GM18499 (cell line): ENCODE results near the gene TRIM60.
"Not testable (repeated sequence)": the region's sequence is repeated elsewhere in the genome, so short reads cannot be mapped to it uniquely, and the experiment has no call there.

Experiments
- ATAC-seq: cut with Tn5 transposase; IDR thresholded peaks from one replicate; pipeline ENCODE4 v1.9.1; 2021; ENCODE audit warnings: moderate number of reproducible peaks; ENCODE audit not compliant: insufficient read depth, unreplicated experiment

Gene TRIM60

DNA sequence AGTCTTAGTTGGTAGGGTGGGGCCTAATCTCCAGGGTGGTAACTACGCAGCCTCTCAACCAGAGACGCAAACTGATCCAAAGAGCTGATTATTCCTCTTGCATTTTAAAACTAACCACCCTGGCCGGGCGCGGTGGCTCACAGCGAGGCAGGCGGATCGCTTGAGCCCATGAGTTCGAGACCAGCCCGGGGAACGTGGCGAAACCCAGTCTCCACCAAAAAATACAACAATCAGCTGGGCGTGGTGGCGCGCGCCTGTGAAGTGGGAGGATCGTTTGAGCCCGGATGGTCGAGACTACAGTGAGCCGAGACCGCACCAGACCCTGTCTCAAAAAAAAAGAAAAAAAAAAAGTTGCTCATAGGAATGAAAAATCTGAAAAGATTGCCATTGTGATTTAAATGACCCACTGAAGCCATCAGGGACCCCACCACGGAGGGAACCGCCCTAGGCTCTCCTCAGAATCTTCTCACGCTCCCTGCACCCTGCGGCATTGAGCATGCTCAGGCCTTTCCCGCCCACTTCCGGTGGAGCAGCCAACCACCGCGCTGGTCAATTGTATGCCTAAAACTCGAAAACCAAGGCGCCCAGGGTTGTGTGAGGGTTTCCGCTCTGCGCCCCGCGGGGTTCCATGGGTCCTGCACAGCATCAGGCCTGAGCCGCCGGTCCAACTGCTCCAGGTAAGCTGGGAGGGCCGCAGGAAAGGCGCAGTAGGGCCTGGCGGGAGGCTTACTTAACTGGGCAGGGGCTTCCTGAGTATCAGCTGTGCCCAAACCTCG lies at the start of gene TRIM60:
TRIM60 (plus strand) TSS at position 564 of the 776 bp plus-strand sequence. CDS start 8,074 bp downstream, outside the sequence.
- no peak for ATAC-seq

DNA sequence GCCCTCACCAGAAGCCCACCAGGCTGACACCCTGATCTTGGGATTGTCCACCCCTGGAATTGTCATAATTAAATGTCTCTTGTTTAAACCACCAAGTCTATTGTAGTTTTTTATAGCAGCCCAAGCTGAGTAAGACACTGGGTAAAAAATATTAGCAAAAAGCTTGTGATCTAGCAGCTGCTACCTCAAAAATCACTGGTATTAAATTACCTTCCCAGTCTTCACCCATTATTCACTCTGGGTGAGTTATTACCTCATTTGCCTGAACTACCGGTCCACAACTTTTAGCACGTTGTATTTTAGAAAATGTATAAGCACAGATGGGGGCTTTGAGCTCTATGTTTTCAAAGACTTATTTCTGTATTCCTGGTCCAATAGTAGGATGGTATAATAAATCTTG lies 42.3 kb upstream of the TRIM60 start:
- no peak for ATAC-seq

DNA sequence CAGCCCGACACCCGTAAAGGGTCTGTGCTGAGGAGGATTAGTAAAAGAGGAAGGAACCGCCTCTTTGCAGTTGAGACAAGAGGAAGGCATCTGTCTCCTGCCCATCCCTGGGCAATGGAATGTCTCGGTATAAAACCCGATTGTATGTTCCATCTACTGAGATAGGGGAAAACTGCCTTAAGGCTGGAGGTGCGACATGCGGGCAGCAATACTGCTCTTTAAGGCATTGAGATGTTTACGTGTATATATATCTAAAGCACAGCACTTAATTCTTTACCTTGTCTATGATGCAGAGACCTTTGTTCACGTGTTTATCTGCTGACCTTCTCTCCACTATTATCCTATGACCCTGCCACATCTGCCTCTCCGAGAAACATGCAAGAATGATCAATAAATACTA lies 41.0 kb upstream of the TRIM60 start:
- ATAC-seq, result not testable (repeated sequence)

- ATAC-seq, result not testable (repeated sequence)
Measured at GRCh38 chr4:164996123-164996522, 35.7 kb upstream of the TRIM60 start.

DNA sequence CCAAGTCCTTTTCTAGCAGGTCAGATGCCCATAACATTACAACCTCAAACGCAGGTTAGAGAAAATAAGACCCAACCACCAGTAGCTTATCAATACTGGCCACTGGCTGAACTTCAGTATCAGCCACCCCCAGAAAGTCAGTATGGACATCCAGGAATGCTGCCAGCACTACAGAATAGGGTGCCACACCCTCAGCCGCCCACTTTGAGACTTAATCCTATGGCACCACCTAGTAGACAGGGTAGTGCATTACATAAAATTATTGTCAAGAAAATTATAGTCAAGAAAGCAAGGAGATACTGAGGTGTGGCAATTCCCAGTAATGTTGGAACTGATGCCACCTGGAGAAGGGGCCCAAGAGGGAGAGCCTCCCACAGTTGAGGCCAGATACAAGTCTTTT lies 34.5 kb upstream of the TRIM60 start:
- no peak for ATAC-seq

GRCh38 chr4:164997941-164998340 lies 33.9 kb upstream of the TRIM60 start:
- no peak for ATAC-seq

GRCh38 chr4:164998526-164999080 lies 33.2 kb upstream of the TRIM60 start:
- ATAC-seq, result not testable (repeated sequence)

DNA sequence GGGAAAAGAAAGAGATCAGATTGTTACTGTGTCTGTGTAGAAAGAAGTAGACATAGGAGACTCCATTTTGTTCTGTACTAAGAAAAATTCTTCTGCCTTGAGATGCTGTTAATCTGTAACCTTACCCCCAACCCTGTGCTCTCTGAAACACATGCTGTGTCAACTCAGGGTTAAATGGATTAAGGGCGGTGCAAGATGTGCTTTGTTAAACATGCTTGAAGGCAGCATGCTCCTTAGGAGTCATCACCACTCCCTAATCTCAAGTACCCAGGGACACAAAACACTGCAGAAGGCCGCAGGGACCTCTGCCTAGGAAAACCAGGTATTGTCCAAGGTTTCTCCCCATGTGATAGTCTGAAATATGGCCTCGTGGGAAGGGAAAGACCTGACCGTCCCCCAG lies 29.8 kb upstream of the TRIM60 start:
- ATAC-seq, result not testable (repeated sequence)

- no peak for ATAC-seq
Measured at GRCh38 chr4:165005352-165005925, 26.4 kb upstream of the TRIM60 start.

DNA sequence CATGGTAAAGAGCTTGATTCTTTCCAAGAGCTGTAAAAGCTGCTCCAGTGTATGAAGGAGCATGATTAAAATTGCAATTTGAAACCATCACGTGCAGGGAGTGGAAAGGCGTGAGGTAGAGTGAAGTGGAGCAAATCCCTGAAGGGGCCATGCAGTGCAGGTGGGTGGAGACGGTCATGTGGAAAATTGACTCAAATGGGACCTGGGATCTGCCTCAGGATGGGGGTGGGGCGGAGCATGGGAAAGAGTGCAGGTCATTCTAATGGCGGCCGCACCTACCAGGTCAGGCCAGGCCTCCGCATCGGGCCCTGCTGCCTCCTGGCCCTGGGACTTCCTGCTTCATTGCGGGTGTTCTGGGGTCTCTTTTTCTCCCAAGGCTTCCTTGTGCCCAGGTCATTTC lies 25.3 kb upstream of the TRIM60 start:
- ATAC-seq, result no peak

- no peak for ATAC-seq
Measured at GRCh38 chr4:165006886-165007285, 24.9 kb upstream of the TRIM60 start.

DNA sequence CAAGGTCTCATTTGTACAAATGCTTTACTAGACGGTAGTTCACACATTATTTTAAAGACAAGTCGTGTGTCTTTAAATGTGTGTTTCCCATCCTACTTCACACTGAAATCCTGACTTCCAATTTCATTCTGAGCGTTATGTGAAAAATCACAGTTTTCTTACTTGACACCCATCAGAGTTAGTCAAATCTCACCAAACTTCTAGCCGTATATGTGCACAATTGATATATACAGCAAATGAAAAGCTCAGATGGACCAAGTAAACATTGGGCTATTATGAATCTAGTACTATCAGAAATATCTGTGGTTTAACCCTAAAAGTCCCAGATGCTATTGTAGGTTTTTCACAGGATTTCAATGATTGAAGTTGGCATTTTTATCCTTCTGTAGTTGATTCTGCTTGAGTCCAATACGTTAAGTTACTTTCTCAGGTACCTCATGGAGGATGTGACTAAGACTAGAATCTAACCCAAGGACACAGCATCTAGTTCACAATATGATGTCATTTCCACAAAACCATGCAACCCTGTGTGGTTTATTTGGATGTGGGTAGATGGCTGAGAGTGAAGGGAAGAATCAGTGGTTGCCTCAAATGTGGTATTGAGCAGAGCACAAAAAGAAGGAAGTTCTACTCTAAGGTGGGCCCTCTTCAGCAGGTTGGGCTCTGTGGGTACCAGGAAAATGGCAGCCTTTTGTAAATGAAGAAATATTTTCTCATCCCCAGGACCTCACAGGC lies 22.1 kb upstream of the TRIM60 start:
- ATAC-seq, result peak; percentile 94

DNA sequence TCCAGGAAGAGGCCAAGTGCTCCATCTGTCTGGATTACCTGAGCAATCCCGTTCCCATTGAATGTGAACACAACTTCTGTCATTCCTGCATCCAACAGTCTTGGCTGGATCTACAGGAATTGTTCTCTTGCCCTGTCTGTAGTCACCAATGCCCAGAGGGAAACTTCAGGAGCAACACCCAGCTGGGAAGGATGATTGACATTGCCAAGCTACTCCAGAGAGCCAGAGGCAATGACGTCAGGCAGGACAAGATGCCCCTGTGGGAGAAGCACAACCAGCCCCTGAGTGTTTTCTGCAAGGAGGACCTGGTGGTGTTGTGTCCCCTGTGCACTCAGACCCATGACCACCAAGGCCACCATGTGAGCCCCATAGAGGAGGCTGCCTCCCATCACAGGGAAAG lies 21.3 kb upstream of the TRIM60 start:
- ATAC-seq, result no peak

DNA sequence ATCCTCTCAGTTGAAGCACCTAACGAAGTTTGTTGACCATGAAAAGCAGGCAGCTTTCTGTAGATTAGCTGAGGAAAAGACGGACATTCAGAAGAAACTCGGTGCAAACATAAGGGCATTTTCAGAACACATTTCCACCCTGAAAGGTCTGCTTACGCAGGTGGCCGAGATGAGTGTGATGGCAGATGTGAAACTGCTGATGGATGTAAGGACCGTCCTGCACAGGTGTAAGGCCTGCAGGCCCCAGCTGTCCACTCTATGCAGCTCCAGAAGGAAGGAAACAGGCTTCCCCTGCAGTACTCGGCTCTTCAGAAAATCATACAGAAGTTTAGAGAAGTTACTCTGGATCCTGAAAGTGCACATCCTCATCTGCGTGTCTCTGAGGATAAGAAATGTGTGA lies 20.8 kb upstream of the TRIM60 start:
- ATAC-seq, result no peak

- no peak for ATAC-seq
Measured at GRCh38 chr4:165011403-165011802, 20.4 kb upstream of the TRIM60 start.

DNA sequence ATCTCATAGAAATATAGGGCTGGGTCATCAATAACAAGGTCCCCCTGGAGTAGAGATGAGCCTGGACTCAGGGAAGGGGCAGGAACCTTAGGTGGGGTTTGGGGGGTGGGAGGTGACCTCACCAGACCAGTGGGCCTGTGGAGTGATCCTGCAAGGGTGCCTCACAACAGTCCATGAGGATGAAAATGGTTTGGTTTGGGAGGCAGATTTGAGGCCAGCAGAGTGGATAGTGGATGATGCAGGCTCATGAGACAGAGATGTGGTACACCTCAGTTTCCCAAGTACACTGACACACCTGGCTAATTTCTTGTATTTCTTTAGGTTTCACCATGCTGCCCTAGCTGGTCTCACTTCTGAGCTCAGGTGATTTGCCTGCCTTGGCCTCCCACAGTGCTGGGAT lies 18.1 kb upstream of the TRIM60 start:
- no peak for ATAC-seq

DNA sequence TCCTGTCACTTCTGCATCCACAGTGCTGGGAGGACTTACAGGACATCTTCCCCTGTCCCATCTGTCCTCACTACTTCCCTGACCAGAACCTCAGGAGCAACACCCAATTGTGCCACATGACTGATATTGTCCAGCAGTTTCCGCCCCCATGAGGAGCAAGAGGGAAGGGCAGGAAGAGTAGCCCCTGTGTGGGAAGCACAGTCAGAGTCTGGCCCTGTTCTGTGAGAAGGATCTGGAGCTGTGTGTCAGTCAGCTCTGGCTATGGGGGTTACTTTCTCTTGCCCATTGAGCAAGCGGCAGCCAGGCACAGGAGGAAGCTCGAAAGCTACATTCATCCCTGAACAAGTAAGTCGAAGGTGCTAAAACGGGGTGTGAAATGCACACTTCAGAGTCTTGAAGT lies 14.8 kb upstream of the TRIM60 start:
- no peak for ATAC-seq

GRCh38 chr4:165019995-165020394 lies 11.8 kb upstream of the TRIM60 start:
- not testable (repeated sequence) for ATAC-seq

- not testable (repeated sequence) for ATAC-seq
Measured at GRCh38 chr4:165025782-165026181, 6.0 kb upstream of the TRIM60 start.

GRCh38 chr4:165027762-165028402 lies 3.9 kb upstream of the TRIM60 start:
- ATAC-seq, result no peak

DNA sequence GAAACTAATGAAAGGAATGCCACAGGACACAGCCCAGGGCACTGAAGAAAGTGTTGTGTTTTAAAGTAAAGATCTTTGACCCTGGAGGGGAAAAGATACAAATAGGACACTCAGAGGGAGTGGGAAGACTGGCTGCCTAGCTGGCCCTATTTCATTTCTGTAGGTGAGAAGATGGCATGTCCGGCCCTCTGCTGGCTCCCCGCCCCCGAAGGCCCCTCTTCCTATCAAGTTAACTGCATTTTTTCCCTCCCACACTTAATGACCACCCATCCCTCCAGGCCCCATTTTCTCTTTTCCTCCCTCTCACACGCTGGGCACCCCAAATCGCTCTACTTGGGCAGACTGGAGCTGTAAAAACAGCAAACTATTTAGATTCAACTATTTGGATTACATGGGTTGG lies 16.4 kb downstream of the TRIM60 start:
- no peak for ATAC-seq
